ENCODE data around the gene DENND4B. TPM values are rescaled to one million over a fixed set of nuclear protein-coding genes. Genes with fewer than 3 reads are reported as not detected.

Gene DENND4B
- total RNA-seq, 2 donors from 2014 or later = 26.9 to 45.6 TPM

DNA sequence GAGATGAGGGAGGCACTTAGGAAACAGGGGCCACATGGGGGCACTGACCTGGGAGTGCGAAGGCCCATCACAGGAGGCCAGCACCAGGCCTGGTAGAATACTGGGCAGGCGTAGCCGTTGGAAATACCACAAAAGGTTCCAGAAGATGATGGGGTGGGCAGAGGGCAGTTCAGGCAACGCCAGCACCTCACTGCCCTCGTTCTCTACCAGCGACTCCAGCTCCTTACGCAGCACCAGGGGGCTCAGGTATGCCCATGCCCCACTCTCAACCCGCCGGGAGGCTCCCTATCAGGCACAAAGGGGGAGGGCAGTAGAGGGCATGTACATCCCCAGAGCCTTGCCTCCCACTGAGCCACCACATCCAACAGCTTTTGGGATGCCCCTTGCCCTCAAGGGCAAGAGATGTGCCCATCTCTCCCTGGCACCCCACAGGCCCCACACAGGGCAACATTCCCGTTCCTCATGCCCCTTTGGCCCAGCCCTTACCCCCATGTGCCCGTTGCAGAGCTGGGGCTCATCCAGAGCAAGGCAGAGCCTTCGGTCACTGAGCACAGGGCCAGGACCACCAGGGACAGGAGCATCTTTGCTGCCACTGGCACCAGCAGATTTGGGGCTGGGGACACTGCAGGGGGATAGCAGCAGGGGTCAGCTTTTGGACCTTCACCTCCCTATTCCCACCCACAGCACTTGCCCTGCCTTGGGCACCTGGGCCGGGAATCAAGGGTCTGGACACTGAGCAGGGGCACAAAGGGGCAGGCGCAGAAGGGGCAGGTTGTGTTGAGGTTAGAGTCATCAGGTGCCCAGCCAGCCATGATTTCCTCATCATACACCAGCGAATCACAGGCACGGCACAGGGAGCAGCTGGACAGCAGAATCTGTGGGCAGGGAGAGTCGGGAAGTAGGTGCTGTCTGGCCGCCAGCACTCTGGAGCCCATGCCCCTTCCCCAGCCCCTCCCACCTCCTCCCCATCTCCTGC is 14.1 kb downstream of the DENND4B start:
- peaks cover 14% of the 10 kb centered on the region for H3K36me3 ChIP-seq
- DNase-seq = no peak

DNA sequence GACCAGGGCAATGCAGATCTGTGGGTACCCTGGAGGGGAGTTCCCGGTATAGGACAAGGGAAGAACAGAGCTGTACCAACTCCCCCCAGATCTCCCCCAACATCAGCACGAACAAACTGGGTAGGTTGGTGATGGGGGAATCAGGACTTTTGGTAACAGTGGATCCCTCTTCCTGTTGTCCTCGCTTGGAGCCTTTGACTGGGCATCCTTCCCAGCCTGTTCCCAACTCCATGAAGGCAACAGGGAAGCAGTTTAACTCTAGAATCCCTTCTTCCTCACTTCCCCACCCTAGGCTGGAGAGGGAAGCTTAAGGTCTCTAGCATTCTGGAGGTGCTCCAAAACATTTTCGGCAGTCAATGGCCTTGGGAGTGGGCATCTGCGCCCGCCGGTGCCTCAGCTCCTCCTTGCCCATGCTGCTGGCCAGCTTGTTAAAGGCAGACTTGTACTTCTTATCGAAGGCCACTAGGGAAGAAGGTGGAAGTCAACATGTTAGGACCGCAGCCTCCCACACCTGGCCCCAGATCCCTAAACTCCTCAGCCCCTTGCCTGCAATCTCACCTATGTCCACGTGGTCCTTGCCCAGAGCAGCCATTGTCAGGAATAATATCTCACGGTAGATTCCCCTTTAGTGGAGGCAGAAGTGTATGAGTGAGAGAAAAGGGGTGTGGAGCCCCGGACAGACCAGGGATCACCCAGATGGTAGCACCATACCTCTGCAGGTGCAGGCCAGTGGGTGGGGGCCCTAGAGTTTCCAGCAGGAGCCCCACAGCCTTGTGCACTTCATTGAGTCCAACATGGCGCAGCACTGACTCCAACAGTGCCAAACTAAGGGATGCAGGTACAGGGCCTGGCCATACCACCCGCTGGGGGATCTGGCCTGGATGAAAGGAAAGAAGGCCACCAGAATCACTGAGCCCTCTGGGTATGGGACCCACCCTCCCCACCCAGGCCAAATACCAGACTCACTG is 16.3 kb downstream of the DENND4B start:
- no peak overlapping the region for H3K27ac ChIP-seq
- TF ChIP-seq, protein P1, sequence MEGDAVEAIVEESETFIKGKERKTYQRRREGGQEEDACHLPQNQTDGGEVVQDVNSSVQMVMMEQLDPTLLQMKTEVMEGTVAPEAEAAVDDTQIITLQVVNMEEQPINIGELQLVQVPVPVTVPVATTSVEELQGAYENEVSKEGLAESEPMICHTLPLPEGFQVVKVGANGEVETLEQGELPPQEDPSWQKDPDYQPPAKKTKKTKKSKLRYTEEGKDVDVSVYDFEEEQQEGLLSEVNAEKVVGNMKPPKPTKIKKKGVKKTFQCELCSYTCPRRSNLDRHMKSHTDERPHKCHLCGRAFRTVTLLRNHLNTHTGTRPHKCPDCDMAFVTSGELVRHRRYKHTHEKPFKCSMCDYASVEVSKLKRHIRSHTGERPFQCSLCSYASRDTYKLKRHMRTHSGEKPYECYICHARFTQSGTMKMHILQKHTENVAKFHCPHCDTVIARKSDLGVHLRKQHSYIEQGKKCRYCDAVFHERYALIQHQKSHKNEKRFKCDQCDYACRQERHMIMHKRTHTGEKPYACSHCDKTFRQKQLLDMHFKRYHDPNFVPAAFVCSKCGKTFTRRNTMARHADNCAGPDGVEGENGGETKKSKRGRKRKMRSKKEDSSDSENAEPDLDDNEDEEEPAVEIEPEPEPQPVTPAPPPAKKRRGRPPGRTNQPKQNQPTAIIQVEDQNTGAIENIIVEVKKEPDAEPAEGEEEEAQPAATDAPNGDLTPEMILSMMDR (IDR thresholded peaks at IDR 0.05) = no peak
- intact Hi-C loops (cut with DNase I) = no loop called here
- no peaks in the 10 kb centered on the region for H3K9me3 ChIP-seq
- no peaks in the 10 kb centered on the region for H3K27me3 ChIP-seq
- no peak overlapping the region for H3K9ac ChIP-seq (ENCODE audit: low read depth in 2 of 2, low read length in 2 of 2)
- DNase-seq = no peak
- no peak overlapping the region for H3K4me3 ChIP-seq
- H3K36me3 ChIP-seq = peaks cover 1% of the 10 kb centered on the region
- H3K4me1 ChIP-seq = no peaks in the 10 kb centered on the region

More for the DNA sequence above, 14.1 kb downstream of the DENND4B start:
- H3K9me3 ChIP-seq = no peaks in the 10 kb centered on the region
- TF ChIP-seq, protein P1 (IDR thresholded peaks at IDR 0.05) = no peak
- no peak overlapping the region for H3K27ac ChIP-seq
- intact Hi-C loops (cut with DNase I) = no loop called here
- H3K4me1 ChIP-seq = no peaks in the 10 kb centered on the region
- no peak overlapping the region for H3K9ac ChIP-seq (ENCODE audit: low read depth in 2 of 2, low read length in 2 of 2)
- no peak overlapping the region for H3K4me3 ChIP-seq
- no peaks in the 10 kb centered on the region for H3K27me3 ChIP-seq

DNA sequence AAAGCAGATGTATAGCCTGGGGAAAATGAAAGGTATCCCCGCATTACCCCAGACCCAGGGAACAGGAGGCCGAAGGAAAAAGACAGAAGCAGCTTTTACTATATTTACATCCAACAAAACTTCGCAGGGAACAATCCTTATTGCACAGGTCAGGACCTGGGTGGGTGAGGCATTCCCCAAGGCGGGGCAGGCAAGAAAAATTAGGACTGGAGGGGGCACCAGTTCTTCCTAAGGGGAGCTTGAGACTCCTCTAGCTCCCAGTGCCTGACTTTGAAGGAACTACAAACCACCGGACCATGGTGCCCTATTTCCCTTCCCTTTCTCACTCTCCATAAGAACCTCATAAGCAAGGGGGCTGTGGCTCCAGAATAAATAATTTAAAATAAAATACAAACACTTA is 17.1 kb downstream of the DENND4B start:
- intact Hi-C loops (cut with DNase I) = no loop called here

DNA sequence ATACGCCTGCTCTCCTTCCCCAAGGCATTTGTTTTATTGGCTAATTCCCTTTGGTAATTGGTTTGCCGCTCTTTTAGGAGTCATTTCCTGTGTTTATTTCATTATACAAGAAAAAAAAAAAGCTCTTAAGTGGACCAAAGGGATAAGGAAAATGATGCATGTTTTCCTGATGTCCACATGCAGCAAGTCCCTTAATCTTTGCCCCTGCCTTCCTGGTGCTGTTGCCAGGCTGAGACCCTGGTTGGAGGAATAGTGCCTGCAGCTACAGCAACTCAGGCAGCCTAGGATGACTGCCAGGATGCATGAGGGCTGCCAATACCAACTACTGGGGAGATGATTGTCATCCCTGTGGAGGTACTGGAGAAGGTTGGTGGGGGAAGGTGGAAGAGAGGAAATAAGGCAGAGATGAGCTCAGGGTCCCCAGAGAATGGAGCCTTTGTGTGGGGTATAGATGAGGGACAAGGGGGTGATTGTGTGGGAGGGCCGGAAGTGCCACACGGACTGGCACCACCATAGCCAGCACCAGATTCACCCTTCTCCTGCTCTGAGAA is 17.7 kb downstream of the DENND4B start:
- H3K27ac ChIP-seq = peak overlapping the region; percentile 12
- H3K9ac ChIP-seq (ENCODE audit: low read depth in 2 of 2, low read length in 2 of 2) = peak overlapping the region in 1 of 2 donors; percentile 12
- DNase-seq = no peak
- no peaks in the 10 kb centered on the region for H3K36me3 ChIP-seq
- no peaks in the 10 kb centered on the region for H3K9me3 ChIP-seq
- H3K4me1 ChIP-seq = peaks cover 2% of the 10 kb centered on the region
- H3K27me3 ChIP-seq = no peaks in the 10 kb centered on the region
- TF ChIP-seq, protein P1 (IDR thresholded peaks at IDR 0.05) = no peak
- intact Hi-C loops (cut with DNase I) = no loop called here
- no peak overlapping the region for H3K4me3 ChIP-seq

More for the DNA sequence above, 17.1 kb downstream of the DENND4B start:
- Histone ChIP-seq H3K4me1 (no peaks in the 10 kb centered on the region), H3K27me3 (no peaks in the 10 kb centered on the region), H3K36me3 (no peaks in the 10 kb centered on the region), H3K4me3 (no peak overlapping the region), H3K27ac (no peak overlapping the region), H3K9me3 (no peaks in the 10 kb centered on the region), H3K9ac (ENCODE audit: low read depth in 2 of 2, low read length in 2 of 2) (no peak overlapping the region)
- TF ChIP-seq, protein P1 (IDR thresholded peaks at IDR 0.05) = no peak
- DNase-seq = no peak

DNA sequence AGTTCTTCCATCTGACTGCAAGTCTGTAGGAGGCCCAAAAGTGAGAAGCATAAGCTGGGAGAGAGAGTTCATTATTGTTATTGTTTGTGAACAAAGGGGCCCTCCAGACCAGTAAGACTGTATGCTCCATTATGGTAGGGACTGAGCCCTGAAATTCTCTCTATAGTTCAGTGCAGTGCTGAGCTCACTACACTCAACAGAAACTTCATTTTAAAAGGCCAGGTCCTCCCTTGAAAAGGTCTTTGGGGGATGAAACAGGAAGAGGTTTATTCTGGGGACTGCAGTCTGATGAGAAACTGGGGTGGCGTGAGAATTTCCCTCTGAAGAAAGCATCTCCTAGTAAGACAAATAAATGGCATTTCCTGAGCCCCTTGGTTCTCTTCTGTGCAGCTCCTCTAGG is 18.3 kb downstream of the DENND4B start:
- H3K36me3 ChIP-seq = no peaks in the 10 kb centered on the region
- intact Hi-C loops (cut with DNase I) = no loop called here
- no peak overlapping the region for H3K9ac ChIP-seq (ENCODE audit: low read depth in 2 of 2, low read length in 2 of 2)
- TF ChIP-seq, protein P1 (IDR thresholded peaks at IDR 0.05) = no peak
- DNase-seq = no peak
- H3K27ac ChIP-seq = peak overlapping the region; percentile 12
- H3K27me3 ChIP-seq = no peaks in the 10 kb centered on the region
- peaks cover 3% of the 10 kb centered on the region for H3K4me1 ChIP-seq
- no peaks in the 10 kb centered on the region for H3K9me3 ChIP-seq
- H3K4me3 ChIP-seq = no peak overlapping the region
